Effector CD8-positive, alpha-beta T cell (primary cell): ENCODE data around the gene ARID5B.

ENCODE experiments used
- DNase-seq: peaks from one replicate; lab custom pipeline; 2025; lab: John Stamatoyannopoulos, UW

The ARID5B gene

GRCh38 chr10:61903928-61904344, 2.4 kb downstream of the ARID5B start:
- DNase-seq, result no peak

- DNase-seq, result no peak
Measured at GRCh38 chr10:61904733-61905725, 3.5 kb downstream of the ARID5B start.

- DNase-seq, result no peak
Measured at GRCh38 chr10:61905837-61906561, 4.5 kb downstream of the ARID5B start.

- no peak for DNase-seq
Measured at GRCh38 chr10:61906562-61906901, 5.0 kb downstream of the ARID5B start.

GRCh38 chr10:61907011-61907410, 5.5 kb downstream of the ARID5B start:
- no peak for DNase-seq

GRCh38 chr10:61907587-61907986, 6.1 kb downstream of the ARID5B start:
- no peak for DNase-seq

- DNase-seq, result no peak
Measured at GRCh38 chr10:61910226-61910805, 8.8 kb downstream of the ARID5B start.

- no peak for DNase-seq
Measured at GRCh38 chr10:61910894-61911293, 9.4 kb downstream of the ARID5B start.

GRCh38 chr10:61911425-61911824, 9.9 kb downstream of the ARID5B start:
- DNase-seq, result no peak

GRCh38 chr10:61912981-61913380, 11.5 kb downstream of the ARID5B start:
- no peak for DNase-seq

- DNase-seq, result no peak
Measured at GRCh38 chr10:61918140-61918539, 16.6 kb downstream of the ARID5B start.

GRCh38 chr10:61918989-61919388, 17.5 kb downstream of the ARID5B start:
- no peak for DNase-seq

GRCh38 chr10:61919646-61920215, 18.2 kb downstream of the ARID5B start:
- DNase-seq, result no peak

GRCh38 chr10:61921143-61921542, 19.6 kb downstream of the ARID5B start:
- no peak for DNase-seq

- DNase-seq, result no peak
Measured at GRCh38 chr10:61923210-61923949, 21.9 kb downstream of the ARID5B start.

- no peak for DNase-seq
Measured at GRCh38 chr10:61923950-61924274, 22.4 kb downstream of the ARID5B start.

- no peak for DNase-seq
Measured at GRCh38 chr10:61929555-61929954, 28.1 kb downstream of the ARID5B start.

GRCh38 chr10:61931620-61932332, 30.3 kb downstream of the ARID5B start:
- DNase-seq, result no peak

- no peak for DNase-seq
Measured at GRCh38 chr10:61933859-61934555, 32.5 kb downstream of the ARID5B start.

- no peak for DNase-seq
Measured at GRCh38 chr10:61935077-61935476, 33.6 kb downstream of the ARID5B start.
